Astrocyte (in vitro differentiated cells and primary cell): Measurements from ENCODE around the gene PDE6G. TPM values are rescaled to one million over a fixed set of nuclear protein-coding genes. Genes with fewer than 3 reads are reported as not detected.

Experiments
- microRNA-seq: library from miRNA; unstranded; fragments of <30 nt; microRNA quantifications from one replicate; pipeline ENCODE4 v1.2.0, GENCODE V29; 2020
- total RNA-seq: library from RNA; stranded (reverse); gene quantifications from 2 replicates; pipeline ENCODE4 v1.2.1, GENCODE V29; 2021

PDE6G gene
- total RNA-seq, 1 donor from 2014 or later, result not detected

Small RNAs within 50 kb of the gene (microRNA-seq; reads per million reads assigned to microRNA genes)
- 3.3 reads per million, percentile 9 among the genes with 10 or more reads in this experiment for gene MIR6786

Other genes with a start within 250 kb of the PDE6G start
- 7,049 and 7,369 TPM in 2 replicates for gene ACTG1, start 143.7 kb downstream of the PDE6G start, total RNA-seq
- 5.6 and 8.0 TPM in 2 replicates for gene FSCN2, start 128.2 kb downstream of the PDE6G start, total RNA-seq
- gene FAAP100, start 104.2 kb downstream of the PDE6G start, total RNA-seq, result 35.8 and 38.9 TPM in 2 replicates
- 125 and 127 TPM in 2 replicates for gene NPLOC4, start 19.4 kb downstream of the PDE6G start, total RNA-seq
- 2.7 and 3.2 TPM in 2 replicates for gene TSPAN10, start 19.3 kb downstream of the PDE6G start, total RNA-seq
- 22.0 and 28.5 TPM in 2 replicates for gene OXLD1, start 10.1 kb upstream of the PDE6G start, total RNA-seq
- 25.2 and 29.4 TPM in 2 replicates for gene CCDC137, start 10.2 kb upstream of the PDE6G start, total RNA-seq
- 38.6 and 40.4 TPM in 2 replicates for gene ARL16, start 27.3 kb upstream of the PDE6G start, total RNA-seq
- 106 and 122 TPM in 2 replicates for gene HGS, start 27.5 kb upstream of the PDE6G start, total RNA-seq
- gene MRPL12, start 46.8 kb upstream of the PDE6G start, total RNA-seq, result 69.9 and 71.3 TPM in 2 replicates
- 7.9 and 9.3 TPM in 2 replicates for gene SLC25A10, start 55.7 kb upstream of the PDE6G start, total RNA-seq
- gene GCGR, start 147.6 kb upstream of the PDE6G start, total RNA-seq, result not detected in 2 replicates
- 106 and 113 TPM in 2 replicates for gene MCRIP1, start 176.7 kb upstream of the PDE6G start, total RNA-seq
- 0.65 TPM in 1 of 2 replicates, not detected in the other for gene PPP1R27, start 178.5 kb upstream of the PDE6G start, total RNA-seq
- 1,268 and 1,504 TPM in 2 replicates for gene P4HB, start 204.0 kb upstream of the PDE6G start, total RNA-seq
- gene ARHGDIA, start 214.8 kb upstream of the PDE6G start, total RNA-seq, result 352 and 367 TPM in 2 replicates
- 86.4 and 110 TPM in 2 replicates for gene ALYREF, start 235.0 kb upstream of the PDE6G start, total RNA-seq
- gene ANAPC11, start 235.2 kb upstream of the PDE6G start, total RNA-seq, result 104 and 113 TPM in 2 replicates
- 2.0 and 2.7 TPM in 2 replicates for gene NPB, start 245.7 kb upstream of the PDE6G start, total RNA-seq